HG03045 (cell line): ENCODE data around the gene GPR83.
"Not testable (repeated sequence)": the region's sequence is repeated elsewhere in the genome, so short reads cannot be mapped to it uniquely, and the experiment has no call there.

ENCODE experiments used
- ATAC-seq: cut with Tn5 transposase; IDR thresholded peaks from one replicate; pipeline ENCODE4 v1.9.1; 2021; ENCODE audit warnings: mild to moderate bottlenecking, moderate library complexity; ENCODE audit not compliant: unreplicated experiment

Gene GPR83

DNA sequence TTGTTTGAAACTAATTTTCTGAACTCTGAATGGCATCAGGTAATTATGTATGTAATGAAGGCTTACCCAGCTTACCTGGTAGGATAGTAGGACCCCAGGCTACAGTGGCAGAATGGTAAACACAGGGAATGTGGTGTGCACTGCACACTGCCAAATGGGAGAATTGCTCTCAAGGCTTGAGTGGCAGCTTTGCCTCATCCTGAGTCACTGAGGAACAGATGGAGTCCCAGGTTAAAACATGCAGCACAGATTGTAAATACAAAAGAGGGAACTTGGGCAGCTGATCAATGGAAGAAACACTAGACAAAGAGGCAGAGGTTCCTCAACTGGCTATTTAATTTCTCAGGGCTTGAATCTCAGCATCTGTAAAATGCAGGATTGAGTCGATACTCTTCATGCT, 24.4 kb downstream of the GPR83 start:
- no peak for ATAC-seq

- ATAC-seq = not testable (repeated sequence)
Measured at GRCh38 chr11:94370576-94370975, 30.6 kb downstream of the GPR83 start.

DNA sequence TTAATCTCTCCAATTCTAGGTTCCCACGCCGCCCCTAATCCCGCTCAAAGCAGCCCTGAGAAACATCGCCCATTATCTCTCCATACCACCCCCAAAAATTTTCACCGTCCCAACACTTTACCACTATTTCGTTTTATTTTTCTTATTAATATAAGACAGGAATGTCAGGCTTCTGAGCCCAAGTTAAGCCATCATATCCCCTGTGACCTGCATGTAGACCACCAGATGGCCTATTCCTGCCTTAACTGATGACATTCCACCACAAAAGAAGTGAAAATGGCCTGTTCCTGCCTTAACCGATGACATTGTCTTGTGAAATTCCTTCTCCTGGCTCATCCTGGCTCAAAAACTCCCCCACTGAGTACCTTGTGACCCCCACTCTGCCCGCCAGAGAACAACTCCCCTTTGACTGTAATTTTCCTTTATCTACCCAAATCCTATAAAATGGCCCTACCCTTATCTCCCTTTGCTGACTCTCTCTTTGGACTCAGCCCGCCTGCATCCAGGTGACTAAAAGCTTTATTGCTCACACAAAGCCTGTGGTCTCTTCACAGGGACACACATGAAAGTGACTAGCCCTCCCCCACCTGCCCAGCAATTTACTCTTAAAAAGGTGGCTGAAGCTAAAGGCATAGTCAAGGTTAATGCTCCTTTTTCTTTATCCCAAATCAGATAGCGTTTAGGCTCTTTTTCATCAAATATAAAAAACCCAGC, 50.2 kb downstream of the GPR83 start:
- not testable (repeated sequence) for ATAC-seq

GRCh38 chr11:94346311-94346710, 54.9 kb downstream of the GPR83 start:
- not testable (repeated sequence) for ATAC-seq

- no peak for ATAC-seq
Measured at GRCh38 chr11:94343495-94343894, 57.7 kb downstream of the GPR83 start.

DNA sequence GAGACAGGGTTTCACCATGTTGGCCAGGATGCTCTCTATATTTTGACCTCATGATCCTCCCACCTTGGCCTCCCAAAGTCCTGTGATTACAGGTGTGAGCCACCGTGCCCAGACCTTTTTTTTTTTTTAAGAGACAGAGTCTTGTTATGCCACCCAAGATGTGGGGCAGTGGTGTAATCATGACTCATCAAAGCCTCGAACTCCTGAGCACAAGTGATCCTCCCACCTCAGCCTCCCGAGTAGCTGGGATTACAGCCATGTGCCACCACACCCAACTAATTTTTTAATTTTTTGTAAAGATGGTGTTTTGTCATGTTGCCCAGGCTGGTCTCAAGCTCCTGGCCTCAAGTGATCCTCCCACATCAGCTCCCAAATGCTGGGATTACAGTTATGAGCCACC, 59.0 kb downstream of the GPR83 start:
- ATAC-seq = no peak

DNA sequence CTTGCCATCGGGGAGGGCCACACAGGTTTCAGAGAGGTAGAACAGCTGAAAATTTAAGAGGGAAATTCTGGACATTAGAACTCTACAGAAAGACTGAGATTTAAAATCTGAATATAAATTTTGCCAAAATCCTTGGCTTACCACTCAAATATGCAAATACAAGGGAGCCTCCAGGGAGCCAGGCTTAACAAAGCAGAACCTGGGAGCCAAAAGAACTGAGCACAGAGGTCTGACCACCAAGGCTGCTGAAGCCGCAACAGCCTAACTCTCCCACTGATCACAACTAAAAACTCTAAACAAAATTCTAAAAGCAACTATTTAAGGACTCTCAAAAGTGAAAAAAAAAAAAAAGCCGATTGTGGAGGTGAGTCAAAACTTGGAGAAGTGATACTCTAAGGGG, 62.6 kb downstream of the GPR83 start:
- no peak for ATAC-seq

DNA sequence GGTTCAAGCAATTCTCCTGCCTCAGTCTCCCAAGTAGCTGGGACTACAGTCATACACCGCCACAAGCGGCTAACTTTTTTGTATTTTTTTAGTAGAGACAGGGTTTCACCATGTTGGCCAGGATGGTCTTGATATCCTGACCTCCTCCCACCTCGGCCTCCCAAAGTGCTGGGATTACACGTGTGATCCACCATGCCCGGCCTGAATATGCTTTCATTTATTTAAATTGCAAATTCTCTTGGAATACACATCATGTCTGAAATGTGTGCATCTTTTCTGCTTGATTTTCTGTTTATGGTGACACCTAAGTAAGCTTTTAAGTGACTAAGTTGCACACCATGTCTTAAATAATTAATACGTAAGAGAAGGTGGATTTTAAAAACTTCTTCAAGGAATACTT, 65.2 kb downstream of the GPR83 start:
- no peak for ATAC-seq

DNA sequence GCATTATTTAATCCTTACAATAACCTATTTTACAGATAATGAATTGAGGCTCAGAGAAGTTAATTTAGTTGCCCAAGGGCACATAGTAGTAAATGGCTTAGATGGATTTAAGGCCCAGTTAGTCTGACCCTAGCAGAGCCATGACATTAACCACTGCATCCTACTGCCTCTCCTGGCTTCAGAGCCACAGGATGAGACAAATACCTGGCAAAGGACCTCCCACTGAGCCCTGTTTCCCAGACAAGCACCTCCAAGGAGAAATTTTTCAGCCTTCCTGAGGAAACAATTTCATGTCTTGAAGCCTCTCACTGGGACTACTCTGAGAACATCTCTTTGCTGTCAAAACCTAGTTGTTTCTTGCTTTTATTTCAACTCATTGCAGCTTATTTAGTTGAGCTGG, 68.4 kb downstream of the GPR83 start:
- no peak for ATAC-seq

DNA sequence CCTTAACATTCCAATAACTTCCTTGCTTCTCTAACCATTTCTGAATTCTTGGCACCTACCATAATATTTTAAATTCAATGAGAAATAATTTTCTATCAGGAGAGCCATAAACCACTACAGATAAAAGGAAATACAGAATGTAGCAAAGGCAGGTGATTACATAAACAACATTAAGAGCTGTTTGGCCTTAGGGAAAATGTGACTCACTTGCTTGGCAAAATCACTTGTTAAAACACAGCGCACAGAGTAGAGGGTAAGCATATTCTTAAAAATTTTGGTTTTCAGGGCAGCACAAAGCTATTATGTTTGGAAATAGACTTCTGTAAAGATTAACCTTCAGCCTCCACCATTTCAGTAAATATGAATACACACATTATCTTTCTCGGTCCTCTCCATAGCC, 70.4 kb downstream of the GPR83 start:
- ATAC-seq = no peak

DNA sequence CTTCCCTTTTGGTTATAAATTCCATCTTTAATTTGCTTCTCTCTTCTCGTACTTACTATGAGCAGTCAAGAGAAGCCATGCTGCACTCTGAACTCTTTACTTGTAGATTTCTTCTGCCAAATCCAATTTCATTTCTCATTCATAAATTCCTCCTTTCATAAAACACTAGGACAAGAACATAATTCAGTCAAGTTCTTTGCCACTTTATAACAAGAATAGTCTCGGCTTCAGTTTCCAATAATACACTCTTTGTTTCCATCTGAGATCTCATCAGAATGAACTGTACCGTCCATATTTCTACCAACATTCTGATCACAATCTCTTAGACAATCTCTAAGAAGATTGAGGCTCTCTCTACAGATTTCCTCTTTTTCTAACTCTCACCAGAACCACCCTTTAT, 71.7 kb downstream of the GPR83 start:
- no peak for ATAC-seq

DNA sequence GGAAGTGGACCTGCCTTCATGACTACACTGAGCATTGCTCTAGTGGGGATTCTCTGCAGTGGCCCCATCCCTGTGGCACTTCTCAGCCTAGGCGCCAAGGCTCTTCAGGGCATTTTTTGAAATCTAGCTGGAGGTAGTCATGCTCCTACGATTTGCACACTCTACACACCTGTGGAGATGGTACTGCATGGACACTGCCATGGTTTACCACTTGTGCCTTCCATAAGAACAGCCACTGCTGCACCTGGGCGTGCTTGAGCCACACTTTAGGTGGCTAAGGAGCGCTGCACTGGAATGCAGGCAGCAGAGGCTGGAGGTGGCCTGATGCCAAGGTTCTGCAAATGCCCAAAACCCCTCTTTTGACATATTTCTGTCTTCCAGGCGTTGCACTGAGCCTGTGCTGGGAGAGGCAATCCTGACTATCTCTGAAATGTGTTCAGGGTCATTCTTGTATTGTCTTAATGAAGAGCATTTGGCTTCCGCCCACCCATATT, 72.6 kb downstream of the GPR83 start:
- ATAC-seq = no peak
